Neuron (in vitro differentiated cells): ENCODE measurements around the gene HS1BP3.

ENCODE experiments used
- H2AFZ ChIP-seq: one replicate; pipeline ENCODE4 v1.6.1; 2013; ENCODE audit warnings: low read depth, mild to moderate bottlenecking, inconsistent platforms, low read length, moderate library complexity
- H3K27me3 ChIP-seq: one replicate; pipeline ENCODE4 v1.6.1; 2013; ENCODE audit warnings: low read length; ENCODE audit not compliant: insufficient read depth
- H3K36me3 ChIP-seq: one replicate; pipeline ENCODE4 v1.6.1; 2013; ENCODE audit warnings: low read length; ENCODE audit not compliant: insufficient read depth
- H3K4me1 ChIP-seq: one replicate; pipeline ENCODE4 v1.6.1; 2013; ENCODE audit warnings: low read length; ENCODE audit not compliant: insufficient read depth
- H3K4me3 ChIP-seq: 2 replicates; pipeline ENCODE4 v1.5.1; 2013; ENCODE audit warnings: mild to moderate bottlenecking, low read length, moderate library complexity
- H3K9me3 ChIP-seq: one replicate; pipeline ENCODE4 v1.6.1; 2013; ENCODE audit warnings: low read length

HS1BP3 gene, protein sequence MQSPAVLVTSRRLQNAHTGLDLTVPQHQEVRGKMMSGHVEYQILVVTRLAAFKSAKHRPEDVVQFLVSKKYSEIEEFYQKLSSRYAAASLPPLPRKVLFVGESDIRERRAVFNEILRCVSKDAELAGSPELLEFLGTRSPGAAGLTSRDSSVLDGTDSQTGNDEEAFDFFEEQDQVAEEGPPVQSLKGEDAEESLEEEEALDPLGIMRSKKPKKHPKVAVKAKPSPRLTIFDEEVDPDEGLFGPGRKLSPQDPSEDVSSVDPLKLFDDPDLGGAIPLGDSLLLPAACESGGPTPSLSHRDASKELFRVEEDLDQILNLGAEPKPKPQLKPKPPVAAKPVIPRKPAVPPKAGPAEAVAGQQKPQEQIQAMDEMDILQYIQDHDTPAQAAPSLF

DNA sequence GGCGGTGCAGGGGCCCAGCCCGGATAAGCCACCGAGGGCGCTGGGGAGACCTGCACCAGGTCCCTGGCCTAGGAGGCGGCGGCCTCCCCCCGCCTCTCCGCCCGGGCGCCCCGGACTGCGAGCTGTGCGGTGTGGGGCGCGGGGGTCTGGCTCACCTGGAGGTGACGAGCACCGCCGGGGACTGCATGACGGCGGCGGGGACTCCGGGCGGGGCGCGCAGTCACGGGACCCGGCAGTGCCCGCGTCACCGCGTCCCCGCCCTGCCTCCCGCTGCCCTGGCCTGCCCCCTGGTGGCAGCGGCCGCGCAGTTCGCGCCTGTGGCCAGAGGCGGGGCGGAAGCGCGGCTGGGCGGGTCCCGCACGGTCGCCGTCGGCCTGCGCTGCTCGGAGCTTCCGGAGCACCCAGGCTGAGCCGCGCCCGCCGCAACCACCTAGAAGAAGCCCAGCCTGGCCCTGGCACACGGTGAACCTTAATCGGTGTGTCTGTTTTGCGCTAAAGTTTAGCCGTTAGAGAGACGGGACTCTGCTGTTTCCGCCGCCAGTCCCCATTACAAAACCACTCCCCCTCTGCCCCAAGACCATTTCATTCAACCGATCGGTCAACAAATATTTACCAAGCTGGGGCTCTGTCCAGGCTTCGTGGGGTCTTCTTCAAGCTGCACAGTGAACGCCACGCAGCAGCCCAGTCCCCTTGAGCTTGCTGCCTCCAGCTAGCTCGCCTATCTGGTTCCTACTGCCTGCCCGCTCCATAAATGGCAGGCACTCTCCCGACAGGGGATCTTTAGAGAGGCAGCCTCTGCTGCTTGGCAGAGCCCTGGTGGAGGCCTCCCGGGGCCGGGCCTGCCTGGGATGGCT lies at the start of gene HS1BP3:
TSS of gene HS1BP3 (minus strand) at position 222 of the 854 bp plus-strand sequence. CDS start at position 187, 35 bp downstream.
- peak within 1 kb of the TSS; percentile 76 for H3K4me3 ChIP-seq
- H2AFZ ChIP-seq, result peak within 1 kb of the TSS; percentile 93
- H3K36me3 ChIP-seq, result no peaks in the 10 kb centered on the region
- peaks cover 23% of the 10 kb centered on the region for H3K4me1 ChIP-seq
- H3K9me3 ChIP-seq, result no peaks in the 10 kb centered on the region
- H3K27me3 ChIP-seq, result peaks cover under 1% of the 10 kb centered on the region

GRCh38 chr2:20698916-20699613 lies 48.2 kb upstream of the HS1BP3 start:
- Histone ChIP-seq H3K4me3 (no peak overlapping the region), H2AFZ (no peak overlapping the region), H3K27me3 (no peaks in the 10 kb centered on the region), H3K36me3 (peaks cover 28% of the 10 kb centered on the region), H3K4me1 (no peaks in the 10 kb centered on the region), H3K9me3 (no peaks in the 10 kb centered on the region)

DNA sequence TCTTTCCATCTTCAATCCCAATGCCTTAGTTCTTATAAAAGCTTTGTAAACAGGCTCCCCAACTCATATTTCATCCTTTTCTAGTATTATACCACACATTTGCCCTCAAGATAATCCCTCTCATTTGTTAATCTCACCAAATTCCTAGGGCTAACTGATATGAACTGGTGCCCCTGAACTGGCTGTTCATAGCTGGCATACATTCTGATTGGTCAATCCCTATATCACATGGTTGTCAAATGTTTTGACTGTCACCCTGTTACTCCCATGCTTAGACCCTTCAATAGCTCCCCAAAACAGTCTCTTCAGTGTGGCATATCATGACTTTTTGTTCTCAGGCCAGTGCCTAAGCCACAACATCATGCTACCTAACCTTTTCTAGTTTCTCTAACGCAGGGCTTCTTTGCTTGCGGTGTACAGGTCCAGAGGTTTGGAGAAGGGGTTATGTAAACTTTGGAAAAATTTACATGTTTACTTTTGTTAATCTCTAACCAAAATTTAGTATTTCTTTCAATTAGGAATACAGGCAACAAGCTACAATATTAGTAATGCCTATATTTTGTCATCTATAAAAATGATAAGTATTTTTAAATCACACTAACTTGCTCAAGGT lies 46.5 kb upstream of the HS1BP3 start:
- no peaks in the 10 kb centered on the region for H3K27me3 ChIP-seq
- H3K9me3 ChIP-seq, result no peaks in the 10 kb centered on the region
- H2AFZ ChIP-seq, result no peak overlapping the region
- H3K4me1 ChIP-seq, result no peaks in the 10 kb centered on the region
- H3K4me3 ChIP-seq, result no peak overlapping the region
- H3K36me3 ChIP-seq, result peaks cover 36% of the 10 kb centered on the region

GRCh38 chr2:20696366-20696765 lies 45.5 kb upstream of the HS1BP3 start:
- peaks cover 35% of the 10 kb centered on the region for H3K36me3 ChIP-seq
- H3K27me3 ChIP-seq, result no peaks in the 10 kb centered on the region

GRCh38 chr2:20693317-20693716 lies 42.4 kb upstream of the HS1BP3 start:
- Histone ChIP-seq H3K36me3 (peaks cover 30% of the 10 kb centered on the region), H3K9me3 (no peaks in the 10 kb centered on the region), H3K27me3 (no peaks in the 10 kb centered on the region), H3K4me3 (no peak overlapping the region), H3K4me1 (no peaks in the 10 kb centered on the region), H2AFZ (no peak overlapping the region)

More at GRCh38 chr2:20696366-20696765, 45.5 kb upstream of the HS1BP3 start:
- Histone ChIP-seq H3K4me3 (no peak overlapping the region), H2AFZ (no peak overlapping the region), H3K9me3 (no peaks in the 10 kb centered on the region), H3K4me1 (no peaks in the 10 kb centered on the region)

DNA sequence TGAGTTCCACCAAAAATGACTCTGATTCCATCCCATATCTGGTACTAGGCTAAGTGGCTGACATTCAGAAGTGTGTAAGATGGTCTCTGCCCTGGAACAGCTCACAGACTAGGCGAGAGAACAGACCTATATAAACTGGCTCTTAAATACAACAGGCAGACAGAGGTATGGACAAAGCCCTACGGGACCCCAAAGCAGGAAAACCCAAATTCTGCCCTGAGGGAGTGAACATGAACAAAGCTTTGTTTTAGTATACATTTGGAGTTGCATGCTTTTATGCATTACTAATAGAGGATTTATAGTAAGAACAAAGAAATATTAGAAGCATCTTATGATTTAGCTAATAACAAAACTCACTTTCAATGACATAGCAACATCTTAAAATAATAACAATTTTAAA lies 41.2 kb upstream of the HS1BP3 start:
- Histone ChIP-seq H2AFZ (no peak overlapping the region), H3K4me3 (no peak overlapping the region), H3K27me3 (no peaks in the 10 kb centered on the region), H3K4me1 (no peaks in the 10 kb centered on the region), H3K36me3 (peaks cover 30% of the 10 kb centered on the region), H3K9me3 (no peaks in the 10 kb centered on the region)

DNA sequence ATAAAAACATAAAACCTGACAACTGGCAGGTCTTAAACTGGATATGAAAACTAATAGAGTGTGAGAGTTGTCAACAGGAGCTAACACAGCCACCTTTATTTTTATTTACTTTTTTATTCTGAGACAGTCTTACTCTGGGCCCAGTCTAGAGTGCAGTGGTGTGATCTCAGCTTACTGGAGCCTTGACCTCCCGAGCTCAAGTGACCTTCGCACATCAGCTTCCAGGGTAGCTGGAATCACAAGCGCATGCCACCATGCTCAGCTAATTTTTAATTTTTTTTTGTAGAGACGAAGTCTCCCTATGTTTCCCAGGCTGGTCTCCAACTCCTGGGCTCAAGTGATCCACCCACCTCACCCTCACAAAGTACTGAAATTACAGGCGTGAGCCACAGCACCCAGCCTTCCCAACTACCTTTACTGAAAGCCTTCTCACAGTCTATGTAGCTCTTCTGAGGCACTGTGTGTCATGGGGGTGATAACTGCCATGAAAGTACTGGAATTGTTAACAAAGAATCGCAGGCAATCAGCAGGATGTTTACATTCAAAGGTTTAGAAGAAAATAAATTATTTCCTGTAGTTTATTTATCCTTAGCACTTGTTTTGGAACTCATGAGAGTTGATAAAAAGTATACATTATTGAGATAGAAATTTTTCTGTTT lies 40.3 kb upstream of the HS1BP3 start:
- Histone ChIP-seq H3K9me3 (no peaks in the 10 kb centered on the region), H2AFZ (no peak overlapping the region), H3K36me3 (peaks cover 35% of the 10 kb centered on the region), H3K4me3 (no peak overlapping the region), H3K27me3 (no peaks in the 10 kb centered on the region), H3K4me1 (no peaks in the 10 kb centered on the region)

DNA sequence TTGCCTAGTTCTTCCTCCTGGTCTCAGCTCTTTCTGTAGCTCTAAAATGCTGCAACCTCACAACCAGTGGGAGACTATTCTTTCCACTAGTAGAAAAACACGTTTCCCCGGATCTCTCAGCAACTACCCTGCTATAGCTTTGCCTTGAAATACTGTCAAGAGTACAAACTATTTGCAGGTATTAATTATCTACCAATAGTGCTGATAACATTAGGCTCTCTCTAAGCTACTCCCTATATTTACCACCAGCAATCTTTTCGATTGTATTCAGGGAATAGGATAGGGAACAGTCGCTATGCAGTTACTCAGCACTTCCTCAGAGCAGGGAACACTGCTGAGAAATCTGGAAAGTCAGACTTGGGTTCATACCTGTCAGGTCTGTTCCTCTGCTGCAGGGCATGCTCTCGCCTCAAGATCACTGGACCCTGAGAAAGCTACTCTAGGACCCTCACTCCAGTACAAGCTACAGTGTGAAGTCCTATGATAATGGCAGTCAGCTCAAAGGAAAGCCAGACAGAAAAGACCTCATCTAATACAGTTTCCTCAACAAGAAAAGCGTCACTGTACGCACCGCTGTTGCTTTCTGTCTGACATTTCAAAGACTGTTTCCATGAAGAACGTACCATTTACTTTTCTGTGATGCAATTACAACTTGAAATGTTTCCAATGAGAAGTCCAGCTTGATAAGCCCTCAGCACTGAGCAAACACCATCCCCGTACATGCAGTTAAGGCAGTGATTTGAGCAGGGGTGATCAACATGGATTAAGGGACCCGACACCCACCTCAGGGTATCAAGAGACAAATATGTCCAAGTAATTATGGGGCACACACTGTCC lies 38.7 kb upstream of the HS1BP3 start:
- H3K4me3 ChIP-seq, result no peak overlapping the region

GRCh38 chr2:20687260-20687832 lies 36.4 kb upstream of the HS1BP3 start:
- H3K4me3 ChIP-seq, result no peak overlapping the region
- H2AFZ ChIP-seq, result no peak overlapping the region
- H3K36me3 ChIP-seq, result peaks cover 45% of the 10 kb centered on the region
- H3K4me1 ChIP-seq, result no peaks in the 10 kb centered on the region
- no peaks in the 10 kb centered on the region for H3K27me3 ChIP-seq
- no peaks in the 10 kb centered on the region for H3K9me3 ChIP-seq

More for the DNA sequence above, 38.7 kb upstream of the HS1BP3 start:
- Histone ChIP-seq H3K27me3 (no peaks in the 10 kb centered on the region), H3K9me3 (no peaks in the 10 kb centered on the region), H3K36me3 (peaks cover 36% of the 10 kb centered on the region), H3K4me1 (no peaks in the 10 kb centered on the region), H2AFZ (no peak overlapping the region)

DNA sequence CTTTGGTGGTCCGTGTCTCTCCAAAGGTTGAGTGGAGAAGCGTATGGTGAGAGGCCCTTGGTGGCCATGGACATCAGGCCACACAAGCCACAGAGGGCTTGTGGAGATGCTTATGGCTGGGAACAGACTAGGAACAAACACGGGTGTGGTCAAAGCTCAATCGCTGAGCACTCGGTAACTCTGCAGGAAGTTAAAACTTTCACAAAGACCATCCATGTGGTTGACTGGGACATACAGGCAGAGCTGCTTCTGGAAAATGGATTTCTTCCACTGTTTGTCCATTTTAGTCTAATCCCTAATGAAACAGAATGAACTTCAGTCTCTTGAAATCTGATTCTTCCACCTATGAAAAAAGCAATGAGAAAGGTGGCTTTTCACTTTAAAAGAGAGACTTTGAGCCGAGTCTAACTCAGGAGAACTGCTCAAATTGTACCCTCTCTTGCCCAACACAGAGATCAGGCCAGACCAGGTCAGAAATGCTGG lies 33.7 kb upstream of the HS1BP3 start:
- H3K36me3 ChIP-seq, result peaks cover 46% of the 10 kb centered on the region
- H2AFZ ChIP-seq, result no peak overlapping the region
- no peaks in the 10 kb centered on the region for H3K4me1 ChIP-seq
- no peaks in the 10 kb centered on the region for H3K9me3 ChIP-seq
- H3K27me3 ChIP-seq, result no peaks in the 10 kb centered on the region
- no peak overlapping the region for H3K4me3 ChIP-seq

- Histone ChIP-seq H3K9me3 (no peaks in the 10 kb centered on the region), H2AFZ (no peak overlapping the region), H3K27me3 (no peaks in the 10 kb centered on the region), H3K4me3 (no peak overlapping the region), H3K36me3 (peaks cover 46% of the 10 kb centered on the region), H3K4me1 (no peaks in the 10 kb centered on the region)
Measured at GRCh38 chr2:20682167-20682920, 31.4 kb upstream of the HS1BP3 start.
